Erythroblast (primary cell): ENCODE measurements around the gene PLOD1.
A peak's percentile ranks its signal among the peaks of the same experiment; 100 is the strongest.

Experiments used
- DNase-seq, 2 experiments: peaks; one replicate each; lab custom pipeline; 2025; lab: John Stamatoyannopoulos, UW
- GATA1 ChIP-seq: IDR thresholded peaks from 2 replicates; pipeline ENCODE4 v1.6.1; 2011; ENCODE audit warnings: low read depth, mild to moderate bottlenecking, control low read depth, low read length, moderate library complexity
- POLR2A ChIP-seq: IDR thresholded peaks from 2 replicates; pipeline ENCODE4 v1.6.1; 2011; ENCODE audit warnings: mild to moderate bottlenecking, low read length

PLOD1 gene

GRCh38 chr1:11985851-11986250 lies 51.3 kb downstream of the PLOD1 start:
- no peak for DNase-seq
- no peak for TF ChIP-seq GATA1
- no peak for TF ChIP-seq POLR2A

- no peak for TF ChIP-seq GATA1
- TF ChIP-seq POLR2A, result no peak
- no peak for DNase-seq
These were observed 55.2 kb downstream of the PLOD1 start for GRCh38 chr1:11989669-11990068.

- DNase-seq, result no peak
- no peak for TF ChIP-seq GATA1
- TF ChIP-seq POLR2A, result no peak
These were observed 56.0 kb downstream of the PLOD1 start for GRCh38 chr1:11990303-11991032.

- DNase-seq, result no peak
- no peak for TF ChIP-seq GATA1
- TF ChIP-seq POLR2A, result no peak
These were observed 57.6 kb downstream of the PLOD1 start for GRCh38 chr1:11991969-11992676.

- peak; percentile 56 to 65 for DNase-seq
- TF ChIP-seq POLR2A, result no peak
These were observed 62.7 kb downstream of the PLOD1 start for GRCh38 chr1:11997081-11997850.

GRCh38 chr1:11998636-11999035 lies 64.1 kb downstream of the PLOD1 start:
- no peak for DNase-seq
- TF ChIP-seq GATA1, result no peak
- TF ChIP-seq POLR2A, result no peak

- no peak for DNase-seq
- TF ChIP-seq GATA1, result no peak
- no peak for TF ChIP-seq POLR2A
These were observed 64.7 kb downstream of the PLOD1 start for GRCh38 chr1:11999236-11999635.

- peak; percentile 84 to 90 for DNase-seq
These were observed 66.9 kb downstream of the PLOD1 start for GRCh38 chr1:12001249-12001917.

GRCh38 chr1:12001996-12002493 lies 67.5 kb downstream of the PLOD1 start:
- TF ChIP-seq POLR2A (no peak), GATA1 (no peak)
- peak; percentile 64 to 68 for DNase-seq

More at GRCh38 chr1:12001249-12001917, 66.9 kb downstream of the PLOD1 start:
- TF ChIP-seq POLR2A (no peak), GATA1 (no peak)

- DNase-seq, result no peak
- TF ChIP-seq GATA1, result no peak
- TF ChIP-seq POLR2A, result no peak
These were observed 69.2 kb downstream of the PLOD1 start for GRCh38 chr1:12003762-12004161.

- peak; percentile 95 to 99 for DNase-seq
- peak; percentile 61 for TF ChIP-seq GATA1
- TF ChIP-seq POLR2A, result peak; percentile 78
These were observed 71.1 kb downstream of the PLOD1 start for GRCh38 chr1:12005488-12006166.

GRCh38 chr1:12006167-12006921 lies 71.8 kb downstream of the PLOD1 start:
- TF ChIP-seq POLR2A (no peak), GATA1 (no peak)
- DNase-seq, result no peak
